Subcutaneous adipose tissue (tissue), 4 donors: ENCODE measurements around the gene ADAD2. TPM values are rescaled to one million over a fixed set of nuclear protein-coding genes. Genes with fewer than 3 reads are reported as not detected.

ENCODE experiments used
- total RNA-seq, 4 donors: library from RNA; depleted of rRNA; stranded (reverse); fragments of >200 nt; gene quantifications; one replicate each; pipeline ENCODE4 v1.1.0, GENCODE V29; 2016
- TF ChIP-seq, protein P1 (sequence below): fragments of 450-650 bp; IDR thresholded peaks from one replicate; pipeline ENCODE4 v1.5.1; 2016; ENCODE audit warnings: low read depth, mild to moderate bottlenecking, control low read depth, antibody characterized with exemption, moderate library complexity

Gene ADAD2
- total RNA-seq, 4 donors from 2014 or later, result 3.6 to 4.4 TPM; not detected in 2

DNA sequence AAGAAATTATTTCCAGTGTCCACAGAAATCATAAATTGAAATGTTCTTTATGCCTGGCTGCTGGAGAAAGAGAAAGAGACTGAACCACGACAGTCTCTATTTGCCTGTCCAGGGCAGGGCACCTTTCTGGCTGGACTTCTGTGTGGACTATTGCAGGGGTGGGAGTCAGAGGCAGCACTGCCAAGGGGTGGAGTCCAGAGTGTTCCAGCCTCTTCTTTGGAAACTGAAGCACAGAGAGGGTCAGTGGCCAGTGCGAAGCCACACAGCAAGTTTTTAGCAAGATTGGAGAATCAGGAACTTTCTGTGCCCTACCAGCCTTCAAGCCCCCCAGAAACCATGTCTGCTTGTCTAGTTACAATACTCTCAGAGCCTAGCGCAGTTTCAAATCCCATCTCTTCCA is 33.6 kb downstream of the ADAD2 start:
- TF ChIP-seq, protein P1, sequence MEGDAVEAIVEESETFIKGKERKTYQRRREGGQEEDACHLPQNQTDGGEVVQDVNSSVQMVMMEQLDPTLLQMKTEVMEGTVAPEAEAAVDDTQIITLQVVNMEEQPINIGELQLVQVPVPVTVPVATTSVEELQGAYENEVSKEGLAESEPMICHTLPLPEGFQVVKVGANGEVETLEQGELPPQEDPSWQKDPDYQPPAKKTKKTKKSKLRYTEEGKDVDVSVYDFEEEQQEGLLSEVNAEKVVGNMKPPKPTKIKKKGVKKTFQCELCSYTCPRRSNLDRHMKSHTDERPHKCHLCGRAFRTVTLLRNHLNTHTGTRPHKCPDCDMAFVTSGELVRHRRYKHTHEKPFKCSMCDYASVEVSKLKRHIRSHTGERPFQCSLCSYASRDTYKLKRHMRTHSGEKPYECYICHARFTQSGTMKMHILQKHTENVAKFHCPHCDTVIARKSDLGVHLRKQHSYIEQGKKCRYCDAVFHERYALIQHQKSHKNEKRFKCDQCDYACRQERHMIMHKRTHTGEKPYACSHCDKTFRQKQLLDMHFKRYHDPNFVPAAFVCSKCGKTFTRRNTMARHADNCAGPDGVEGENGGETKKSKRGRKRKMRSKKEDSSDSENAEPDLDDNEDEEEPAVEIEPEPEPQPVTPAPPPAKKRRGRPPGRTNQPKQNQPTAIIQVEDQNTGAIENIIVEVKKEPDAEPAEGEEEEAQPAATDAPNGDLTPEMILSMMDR, result no peak

DNA sequence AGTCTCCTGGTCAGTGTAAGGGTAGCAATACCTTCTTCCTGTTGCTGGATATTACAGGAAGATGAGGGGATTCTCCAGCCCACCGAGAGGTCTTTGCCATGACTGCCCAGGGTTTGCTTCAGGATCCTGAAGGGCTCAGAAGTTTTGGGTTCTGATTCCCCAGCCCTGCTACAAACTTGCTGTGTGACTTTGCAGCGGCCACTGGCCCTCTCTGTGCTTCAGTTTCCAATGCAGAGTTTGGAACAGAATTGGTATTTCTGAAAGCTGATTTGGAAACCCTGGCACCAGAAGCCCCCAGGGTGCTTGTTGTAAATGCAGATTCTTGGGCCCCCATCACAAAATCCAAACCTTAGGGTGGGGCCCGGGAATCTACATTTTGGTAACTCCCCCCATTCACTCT is 34.2 kb downstream of the ADAD2 start:
- TF ChIP-seq, protein P1, result no peak

- TF ChIP-seq, protein P1, result no peak
Observed at GRCh38 chr16:84225571-84225970, 34.6 kb downstream of the ADAD2 start.

- TF ChIP-seq, protein P1, result no peak
Observed at GRCh38 chr16:84226026-84226425, 35.1 kb downstream of the ADAD2 start.

DNA sequence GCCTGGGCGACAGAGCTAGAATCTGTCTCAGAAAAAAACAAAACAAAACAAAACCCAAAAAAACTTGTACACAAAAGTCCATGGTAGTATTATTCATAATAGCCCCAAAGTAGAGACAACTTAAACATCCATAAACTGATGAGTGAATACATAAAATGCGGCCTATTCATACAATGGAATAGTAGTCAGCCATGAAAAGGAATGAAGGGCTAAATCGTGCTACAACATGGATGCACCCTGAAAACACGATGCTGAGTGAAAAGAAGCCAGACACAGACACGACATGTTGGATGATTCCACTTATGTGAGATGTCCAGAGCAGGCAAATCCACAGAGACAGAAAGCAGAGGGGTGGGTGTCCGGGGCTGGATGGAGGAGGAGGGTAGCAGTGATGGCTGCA is 36.6 kb downstream of the ADAD2 start:
- TF ChIP-seq, protein P1, result no peak

DNA sequence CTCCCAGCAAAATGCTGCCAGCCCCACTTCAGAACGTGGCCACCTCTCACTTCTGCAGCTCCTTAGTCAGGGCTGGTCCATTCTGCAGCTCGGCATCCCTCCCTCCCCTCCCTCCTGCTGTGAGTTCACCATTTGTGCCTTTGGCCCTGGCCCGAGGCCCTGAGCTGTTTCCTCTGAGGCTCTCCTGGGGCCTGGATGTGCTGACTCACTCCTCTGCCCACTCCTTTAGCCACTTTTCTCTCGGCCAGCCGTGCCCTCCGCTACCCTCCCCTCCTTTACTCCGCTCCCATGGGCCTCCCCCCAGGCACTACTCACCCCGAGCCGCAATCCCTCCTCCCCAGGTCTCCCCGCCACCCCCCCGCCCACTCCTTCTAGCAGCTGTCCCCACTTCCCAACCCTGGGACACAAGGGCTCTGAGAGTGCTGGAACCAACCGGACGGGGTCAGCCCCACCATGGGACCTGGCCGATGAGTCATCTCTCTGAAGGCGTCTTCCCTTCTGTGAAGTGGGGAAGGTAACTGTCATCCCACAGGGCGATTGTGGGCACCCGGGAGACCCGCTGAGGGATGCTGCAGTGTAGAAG is 37.4 kb downstream of the ADAD2 start:
- TF ChIP-seq, protein P1, result no peak

- TF ChIP-seq, protein P1, result no peak
Observed at GRCh38 chr16:84229471-84229870, 38.5 kb downstream of the ADAD2 start.
